Measurements from ENCODE around the gene B3GNT4. TPM values are rescaled to one million over a fixed set of nuclear protein-coding genes. Genes with fewer than 3 reads are reported as not detected.

The B3GNT4 gene
- total and polyA plus RNA-seq, 2 of the 8 experiments (the other 6 are each of a cell fraction or from before 2014, with no cell fraction given): 1.1 to 1.4 TPM

DNA sequence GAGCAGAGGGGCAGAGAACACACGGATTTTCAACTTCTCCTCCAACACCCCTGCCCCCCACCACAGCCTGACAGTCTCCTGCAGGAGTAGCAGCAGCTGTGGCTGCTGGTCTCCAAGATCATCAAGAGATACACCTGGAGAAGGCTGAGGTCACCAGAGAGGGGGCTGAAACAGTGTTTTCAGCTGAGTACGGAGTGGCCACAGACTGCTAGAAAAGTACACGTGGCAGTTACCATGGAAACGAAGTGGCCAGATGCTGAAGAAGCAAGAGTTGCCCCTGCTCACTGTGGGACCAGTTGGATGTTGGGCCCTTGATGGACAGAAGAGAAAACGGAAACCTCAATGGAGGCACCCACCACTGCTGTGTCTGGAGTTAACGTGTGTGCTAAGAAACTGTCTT lies 27.3 kb downstream of the B3GNT4 start (continued):
- no peak for TF ChIP-seq EGR1 (IDR thresholded peaks at IDR 0.05; ENCODE audit: borderline replicate concordance, low read depth, low read length)

Measured in H1 (cell line).